Endothelial cell of umbilical vein (primary cell): ENCODE measurements around the gene DDX4. TPM values are rescaled to one million over a fixed set of nuclear protein-coding genes. Genes with fewer than 3 reads are reported as not detected.

Source experiments
- BruUV-seq: library from RNA; stranded (reverse); fragments of 400-500 nt; replicated peaks from 2 replicates; lab custom pipeline; 2021; lab: Mats Ljungman, UMichigan
- CTCF ChIA-PET: fragments of 300-600, 350-600 bp; sonication (Branson Sonifier 250); formaldehyde crosslinking; loops from one replicate; lab custom pipeline; 2021; ENCODE audit warnings: antibody characterized with exemption, inconsistent platforms; lab: Charles Lee
- POLR2A ChIA-PET: fragments of 300-600, 350-600 bp; sonication (Branson Sonifier 250); formaldehyde crosslinking; loops from one replicate; lab custom pipeline; 2021; ENCODE audit warnings: antibody characterized with exemption, inconsistent platforms; lab: Charles Lee
- DNase-seq: peaks from one replicate; pipeline ENCODE4 v3.0.0-alpha.2; 2011; ENCODE audit warnings: low read depth, low spot score
- FAIRE-seq: peaks from 2 replicates; lab custom pipeline; 2011; peaks lifted over from hg19 to GRCh38; lab: Jason Lieb, UNC
- H2AFZ ChIP-seq: 2 replicates; pipeline ENCODE4 v1.6.0; 2012; ENCODE audit warnings: low read depth, low read length, control low read depth, inconsistent platforms
- H3K27ac ChIP-seq: 2 replicates; pipeline ENCODE4 v1.5.1; 2011; ENCODE audit warnings: low read depth, mild to moderate bottlenecking, control low read depth, low read length, moderate library complexity; ENCODE audit not compliant: insufficient read depth
- H3K27me3 ChIP-seq, 2 experiments: 2 replicates each; pipeline versions ENCODE4 v1.6.0 to v1.6.1; 2011; ENCODE audit warnings: low read length in 2 of 2, mixed read lengths in 1 of 2; ENCODE audit not compliant: control insufficient read depth in 2 of 2, insufficient read depth in 2 of 2
- H3K36me3 ChIP-seq, 2 experiments: 2 replicates in 1 of 2; 3 replicates in 1 of 2; pipeline ENCODE4 v1.5.1; 2011; ENCODE audit warnings: low read length in 2 of 2, mild to moderate bottlenecking in 1 of 2, moderate library complexity in 1 of 2; ENCODE audit not compliant: control insufficient read depth in 2 of 2, insufficient read depth in 2 of 2; ENCODE audit errors: extremely low read depth in 1 of 2
- H3K4me1 ChIP-seq: 3 replicates; pipeline ENCODE4 v1.5.1; 2011; ENCODE audit warnings: mild to moderate bottlenecking, low read length; ENCODE audit not compliant: control insufficient read depth, insufficient read depth; ENCODE audit errors: extremely low read depth
- H3K4me2 ChIP-seq: 2 replicates; pipeline ENCODE4 v1.6.1; 2011; ENCODE audit warnings: low read length, control low read depth, mixed read lengths; ENCODE audit not compliant: insufficient read depth
- H3K4me3 ChIP-seq, 3 experiments: fragments of 200-600 bp in 1 of 3; sonication (generic), shearing (Covaris generic) in 1 of 3; replicated peaks in 1 of 3; 2 replicates each; pipeline ENCODE4 v1.5.1; 2011 to 2016; ENCODE audit warnings: control low read depth in 3 of 3, low read length in 3 of 3, mild to moderate bottlenecking in 2 of 3, inconsistent platforms in 1 of 3, low read depth in 1 of 3, moderate library complexity in 1 of 3; ENCODE audit not compliant: insufficient read depth in 1 of 3
- H3K79me2 ChIP-seq: 2 replicates; pipeline ENCODE4 v1.6.0; 2012; ENCODE audit warnings: low read length, inconsistent platforms; ENCODE audit not compliant: control insufficient read depth, insufficient read depth
- H3K9ac ChIP-seq: replicated peaks from 2 replicates; pipeline ENCODE3; 2011; ENCODE audit warnings: low read length, control low read depth; ENCODE audit not compliant: insufficient read depth; ENCODE audit errors: extremely low read depth
- H3K9me1 ChIP-seq: replicated peaks from 3 replicates; pipeline ENCODE4 v1.6.0; 2011; ENCODE audit warnings: mild to moderate bottlenecking, low read length; ENCODE audit not compliant: control insufficient read depth, insufficient read depth; ENCODE audit errors: extremely low read depth
- H3K9me3 ChIP-seq: replicated peaks from 2 replicates; pipeline ENCODE4 v1.5.1; 2012; ENCODE audit warnings: low read length, inconsistent platforms; ENCODE audit not compliant: control insufficient read depth, insufficient read depth
- H4K20me1 ChIP-seq: replicated peaks from 2 replicates; pipeline ENCODE3; 2011; ENCODE audit warnings: mild to moderate bottlenecking, low read length; ENCODE audit not compliant: control insufficient read depth, insufficient read depth; ENCODE audit errors: extremely low read depth
- EZH2 ChIP-seq: IDR thresholded peaks from 2 replicates; pipeline ENCODE4 v1.6.1; 2012; ENCODE audit warnings: borderline replicate concordance, low read depth, mild to moderate bottlenecking, moderate library complexity, low read length, inconsistent platforms; ENCODE audit not compliant: severe bottlenecking
- FOS ChIP-seq: IDR thresholded peaks from 2 replicates; pipeline ENCODE4 v1.6.1; 2011; ENCODE audit warnings: mild to moderate bottlenecking, low read length, moderate library complexity, borderline replicate concordance; ENCODE audit not compliant: insufficient read depth
- GATA2 ChIP-seq: IDR thresholded peaks from 2 replicates; pipeline ENCODE4 v1.7.0; 2011; ENCODE audit warnings: low read depth, mild to moderate bottlenecking, moderate library complexity, mixed read lengths, low read length; ENCODE audit not compliant: insufficient read length, insufficient read depth
- JUN ChIP-seq: IDR thresholded peaks from 2 replicates; pipeline ENCODE4 v1.6.1; 2011; ENCODE audit warnings: borderline replicate concordance, low read depth; ENCODE audit not compliant: insufficient read length, insufficient read depth
- MYC ChIP-seq: IDR thresholded peaks from one replicate; pipeline ENCODE4 v1.6.1; 2011; ENCODE audit warnings: mild to moderate bottlenecking, low read depth, low read length
- POLR2AphosphoS5 ChIP-seq: IDR thresholded peaks from 2 replicates; pipeline ENCODE4 v1.6.1; 2012; ENCODE audit warnings: low read depth, mild to moderate bottlenecking, control low read depth, low read length, moderate library complexity; ENCODE audit not compliant: insufficient read depth
- dilution Hi-C: fragments of 300-500 bp; cut with MboI; formaldehyde crosslinking; loops from one replicate; pipeline ENCODE4 v1.15.0; 2019; ENCODE audit warnings: low sequenced_read_pairs; ENCODE audit not compliant: extremely low pct_ligation_motif_present
- intact Hi-C: fragments of 100-400 bp; cut with micrococcal nuclease; formaldehyde crosslinking; loops from one replicate; pipeline ENCODE4 v1.10.0; 2022
- polyA plus RNA-seq, 4 experiments: library from polyadenylated mRNA; depleted of rRNA in 3 of 4; stranded (reverse) in 3 of 4; unstranded in 1 of 4; fragments of >200 nt; gene quantifications; 2 replicates each; pipeline versions ENCODE4 v1.2.1 to v1.2.3, GENCODE V29; 2011 to 2012; ENCODE audit warnings: missing spikeins in 1 of 4
- total RNA-seq: library from RNA; stranded (reverse); gene quantifications from 2 replicates; pipeline ENCODE4 v1.2.3, GENCODE V29; 2021
- TF ChIP-seq, protein P1 (sequence below): IDR thresholded peaks from 2 replicates; pipeline ENCODE4 v1.6.1; 2011; ENCODE audit not compliant: insufficient read depth, insufficient read length

The DDX4 gene
- total and polyA plus RNA-seq, 2 donors (not counting 3 experiments of a cell fraction or from before 2014, with no cell fraction given), result not detected

DNA sequence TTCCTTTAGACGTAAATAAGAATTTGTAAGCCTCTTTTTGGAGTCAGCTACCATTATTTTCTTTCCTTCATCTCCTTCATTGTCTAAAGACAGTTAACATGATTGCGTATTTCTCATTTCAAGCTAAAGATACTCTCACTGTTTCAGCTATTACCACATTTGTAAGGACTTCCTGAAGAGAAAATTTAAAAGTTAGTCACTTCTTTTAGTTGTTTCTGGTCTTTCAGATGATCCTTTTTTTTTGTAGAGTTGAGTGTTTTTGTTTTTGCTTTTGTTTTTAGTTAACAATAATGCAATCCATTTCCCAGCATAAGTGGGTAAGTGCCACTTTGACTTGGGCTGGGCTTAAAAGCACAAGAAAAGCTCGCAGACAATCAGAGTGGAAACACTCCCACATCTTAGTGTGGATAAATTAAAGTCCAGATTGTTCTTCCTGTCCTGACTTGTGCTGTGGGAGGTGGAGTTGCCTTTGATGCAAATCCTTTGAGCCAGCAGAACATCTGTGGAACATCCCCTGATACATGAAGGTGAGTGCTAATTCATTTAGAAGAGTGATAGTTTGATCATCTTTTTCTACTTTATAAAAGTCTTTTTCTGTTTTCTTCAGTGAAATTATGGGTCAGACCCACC lies 115.3 kb downstream of the DDX4 start:
- Histone ChIP-seq H3K79me2 (no peaks in the 10 kb centered on the region), H3K9me3 (no peaks in the 10 kb centered on the region), H3K27ac (peak overlapping the region; percentile 24), H3K27me3 (no peaks in the 10 kb centered on the region), H4K20me1 (no peaks in the 10 kb centered on the region), H3K4me2 (peak overlapping the region; percentile 60), H3K4me1 (peaks cover 39% of the 10 kb centered on the region), H3K9me1 (no peaks in the 10 kb centered on the region), H3K9ac (peak overlapping the region; percentile 4), H2AFZ (peak overlapping the region; percentile 82), H3K4me3 (no peak overlapping the region), H3K36me3 (no peaks in the 10 kb centered on the region)
- dilution Hi-C loops (no loop called here), intact Hi-C loops (loop anchor here (1.0 kb wide), 1 partner anchor 15 kb away; no protein-coding TSS in a partner anchor)
- ChIA-PET CTCF (interaction anchor here (0.7 to 1.3 kb wide), 4 partner anchors 13 to 19 kb away, joined by 3 to 7 read pairs (median 3); no protein-coding TSS in a partner anchor), POLR2A (no interaction called here)
- FAIRE-seq (peak; percentile 31), DNase-seq (peak; percentile 26)
- TF ChIP-seq, protein P1, sequence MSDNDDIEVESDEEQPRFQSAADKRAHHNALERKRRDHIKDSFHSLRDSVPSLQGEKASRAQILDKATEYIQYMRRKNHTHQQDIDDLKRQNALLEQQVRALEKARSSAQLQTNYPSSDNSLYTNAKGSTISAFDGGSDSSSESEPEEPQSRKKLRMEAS, result no peak
- no peak for TF ChIP-seq EZH2
- no TSS peak for BruUV-seq

DNA sequence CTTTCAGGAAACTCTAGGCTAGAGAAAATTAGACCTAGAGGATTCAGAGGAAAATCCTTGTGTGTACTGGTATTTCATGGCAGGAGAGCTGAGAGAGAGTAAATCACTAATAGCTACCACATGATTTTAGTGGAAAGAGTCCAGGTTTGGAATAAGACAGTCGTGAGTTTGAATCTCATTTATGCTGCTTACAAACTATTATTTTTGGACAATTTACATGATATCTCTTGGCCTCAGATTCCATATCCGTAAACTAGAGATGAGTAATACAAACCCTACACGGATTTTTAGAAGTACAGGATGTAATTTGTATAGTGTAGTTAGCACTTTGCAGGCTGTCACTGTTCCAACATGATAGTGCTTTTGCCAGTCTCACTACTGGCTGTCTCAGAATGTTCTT lies 116.0 kb downstream of the DDX4 start:
- Histone ChIP-seq H3K27ac (peak overlapping the region; percentile 24), H3K4me2 (peak overlapping the region; percentile 60), H3K9me1 (no peaks in the 10 kb centered on the region), H3K4me3 (no peak overlapping the region), H3K9me3 (no peaks in the 10 kb centered on the region), H3K4me1 (peaks cover 39% of the 10 kb centered on the region), H3K36me3 (no peaks in the 10 kb centered on the region), H4K20me1 (no peaks in the 10 kb centered on the region), H3K9ac (peak overlapping the region; percentile 4), H3K79me2 (no peaks in the 10 kb centered on the region), H2AFZ (peak overlapping the region; percentile 82), H3K27me3 (no peaks in the 10 kb centered on the region)
- no TSS peak for BruUV-seq
- dilution Hi-C loops, result no loop called here
- no peak for TF ChIP-seq JUN
- TF ChIP-seq FOS, result peak; percentile 37
- TF ChIP-seq, protein P1, result no peak
- TF ChIP-seq POLR2AphosphoS5, result no peak
- TF ChIP-seq MYC, result no peak
- no peak for TF ChIP-seq EZH2
- no peak for TF ChIP-seq GATA2
- ChIA-PET CTCF (no interaction called here), POLR2A (no interaction called here)
- FAIRE-seq, result peak; percentile 59
- peak; percentile 54 for DNase-seq
- intact Hi-C loops, result loop anchor here (1.0 kb wide), 1 partner anchor 14 kb away; no protein-coding TSS in a partner anchor
